Epithelial cell of proximal tubule (primary cell): ENCODE data around the gene LKAAEAR1. TPM values are rescaled to one million over a fixed set of nuclear protein-coding genes. Genes with fewer than 3 reads are reported as not detected.

Source experiments
- DNase-seq: peaks from one replicate; pipeline ENCODE4 v3.0.0-alpha.2; 2011; ENCODE audit warnings: low read depth
- H3K4me3 ChIP-seq: 2 replicates; pipeline ENCODE4 v1.5.1; 2011; ENCODE audit warnings: low read depth, mild to moderate bottlenecking, low read length
- total RNA-seq: library from RNA; depleted of rRNA; stranded (reverse); fragments of >200 nt; gene quantifications from 2 replicates; pipeline ENCODE4 v1.2.3, GENCODE V29; 2015
- TF ChIP-seq, protein P1 (sequence below): conservative IDR thresholded peaks from 2 replicates; pipeline ENCODE4 v1.5.1; 2012; ENCODE audit warnings: low read depth, mild to moderate bottlenecking, low read length

LKAAEAR1 gene
- total RNA-seq, 1 donor from 2014 or later, result not detected

DNA sequence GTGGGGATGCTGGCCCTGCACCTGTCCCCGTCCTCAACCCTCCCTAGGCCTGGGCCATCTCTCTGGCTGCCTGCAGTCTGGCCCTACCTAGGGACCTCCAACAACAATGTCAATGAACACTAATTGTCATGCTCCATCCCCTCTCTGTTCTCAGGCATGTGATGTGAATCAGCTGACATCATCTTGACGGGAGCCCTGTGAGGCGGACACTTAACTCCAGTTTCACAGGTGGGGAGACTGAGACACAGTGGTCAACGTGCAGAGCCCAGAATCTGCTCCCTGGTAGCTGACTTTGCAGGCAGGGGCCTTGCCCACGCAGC, 22.0 kb downstream of the LKAAEAR1 start:
- no peak for DNase-seq
- TF ChIP-seq, protein P1, sequence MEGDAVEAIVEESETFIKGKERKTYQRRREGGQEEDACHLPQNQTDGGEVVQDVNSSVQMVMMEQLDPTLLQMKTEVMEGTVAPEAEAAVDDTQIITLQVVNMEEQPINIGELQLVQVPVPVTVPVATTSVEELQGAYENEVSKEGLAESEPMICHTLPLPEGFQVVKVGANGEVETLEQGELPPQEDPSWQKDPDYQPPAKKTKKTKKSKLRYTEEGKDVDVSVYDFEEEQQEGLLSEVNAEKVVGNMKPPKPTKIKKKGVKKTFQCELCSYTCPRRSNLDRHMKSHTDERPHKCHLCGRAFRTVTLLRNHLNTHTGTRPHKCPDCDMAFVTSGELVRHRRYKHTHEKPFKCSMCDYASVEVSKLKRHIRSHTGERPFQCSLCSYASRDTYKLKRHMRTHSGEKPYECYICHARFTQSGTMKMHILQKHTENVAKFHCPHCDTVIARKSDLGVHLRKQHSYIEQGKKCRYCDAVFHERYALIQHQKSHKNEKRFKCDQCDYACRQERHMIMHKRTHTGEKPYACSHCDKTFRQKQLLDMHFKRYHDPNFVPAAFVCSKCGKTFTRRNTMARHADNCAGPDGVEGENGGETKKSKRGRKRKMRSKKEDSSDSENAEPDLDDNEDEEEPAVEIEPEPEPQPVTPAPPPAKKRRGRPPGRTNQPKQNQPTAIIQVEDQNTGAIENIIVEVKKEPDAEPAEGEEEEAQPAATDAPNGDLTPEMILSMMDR, result no peak
- H3K4me3 ChIP-seq, result peak overlapping the region; percentile 86

DNA sequence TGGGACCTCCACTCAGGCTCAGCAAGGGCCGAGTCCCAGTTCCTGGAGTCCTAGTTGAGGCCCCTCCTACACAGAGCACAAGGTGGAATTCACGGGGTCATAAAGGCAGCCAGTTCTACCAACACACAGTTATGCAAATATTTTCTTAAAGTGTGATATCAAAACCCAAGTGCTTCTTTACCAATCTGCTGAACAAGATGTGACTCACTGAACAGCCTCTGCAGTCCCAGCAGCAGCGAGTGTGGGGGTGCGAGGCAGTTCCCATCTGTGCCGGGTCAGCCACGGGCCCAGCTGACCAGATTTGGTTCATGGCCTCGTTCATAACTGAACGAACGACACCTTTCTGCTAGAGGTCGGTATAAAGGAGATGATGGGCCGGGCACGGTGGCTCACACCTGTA, 25.7 kb downstream of the LKAAEAR1 start:
- TF ChIP-seq, protein P1, result no peak
- DNase-seq, result no peak
- H3K4me3 ChIP-seq, result no peak overlapping the region

DNA sequence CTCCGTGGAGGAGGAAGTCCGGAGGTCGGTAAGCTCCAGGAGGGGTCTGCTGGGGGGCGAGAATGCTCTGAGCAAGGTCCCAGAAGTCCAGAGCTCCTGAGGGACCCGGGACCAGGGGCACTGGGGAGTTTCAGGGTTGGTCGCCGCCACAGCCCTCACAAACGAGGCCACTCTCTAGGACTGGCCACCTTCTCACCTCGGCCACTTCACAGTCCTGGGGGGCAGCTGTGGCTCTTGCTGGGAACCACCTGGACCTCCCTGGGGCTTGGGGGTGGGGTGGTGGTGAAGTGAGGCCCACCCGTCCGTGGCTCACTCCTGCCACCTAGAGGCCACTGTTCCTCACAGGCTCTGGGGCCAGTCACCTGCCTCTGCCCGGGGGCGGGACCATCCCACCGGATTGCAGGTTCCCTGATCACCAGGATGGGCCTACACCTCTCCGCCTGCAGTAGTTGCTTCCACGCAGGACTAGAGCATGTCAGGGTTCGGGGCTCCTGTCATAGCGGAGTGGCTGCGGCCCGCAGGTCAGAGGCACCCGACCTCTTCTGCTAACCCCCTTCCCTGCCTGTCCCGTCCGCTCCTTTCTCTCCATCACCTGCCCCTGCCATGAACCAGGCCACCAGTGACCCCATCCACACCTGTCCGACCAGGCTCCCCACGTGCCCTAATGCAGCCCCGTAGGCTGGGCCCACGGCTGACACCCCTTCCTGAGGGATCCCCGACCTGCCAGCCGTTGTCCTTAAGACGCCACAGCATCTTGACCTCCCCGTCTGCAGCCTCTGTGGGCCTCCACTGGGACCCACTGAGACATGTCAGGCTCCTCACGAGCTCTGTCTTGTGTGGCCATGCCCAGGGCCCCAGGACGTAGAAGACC, 26.3 kb downstream of the LKAAEAR1 start:
- TF ChIP-seq, protein P1, result peak; percentile 80
- DNase-seq, result no peak
- H3K4me3 ChIP-seq, result no peak overlapping the region

DNA sequence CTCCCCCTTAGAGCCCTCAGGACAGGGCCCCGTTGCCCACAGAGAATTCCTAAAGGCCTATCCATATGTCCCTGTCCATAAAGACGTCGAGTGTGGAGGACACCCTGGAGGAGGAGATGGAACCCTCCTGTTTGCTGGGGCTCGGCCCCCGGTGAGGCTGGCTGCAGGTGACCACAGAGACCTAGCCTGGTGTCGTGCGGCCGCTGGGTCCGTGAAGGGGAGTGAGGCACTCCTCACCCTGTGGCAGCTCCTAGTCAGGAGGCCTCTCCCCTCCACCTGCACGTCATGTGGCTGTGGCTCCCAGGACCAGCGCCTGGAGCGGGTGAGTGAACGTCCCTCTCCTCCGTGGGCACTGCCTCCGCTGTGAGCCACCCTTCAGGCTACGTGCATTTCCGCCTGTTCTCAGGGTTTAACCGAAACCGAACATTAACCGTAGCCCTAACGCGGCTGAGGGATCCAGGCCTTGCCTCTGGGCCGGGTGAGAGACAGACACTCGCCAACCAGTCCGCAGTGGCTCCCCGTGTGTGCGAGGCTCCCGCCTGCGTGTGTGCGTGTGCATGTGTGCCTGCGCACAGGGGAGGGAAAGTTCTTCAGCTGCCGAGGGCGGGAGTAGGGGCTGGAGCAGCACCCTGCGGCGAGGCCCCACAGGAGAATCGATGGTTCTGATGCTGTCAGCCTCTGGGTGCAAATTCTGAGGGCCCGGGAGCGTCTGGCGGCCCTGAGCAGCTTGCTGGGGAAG, 27.1 kb downstream of the LKAAEAR1 start:
- no peak for DNase-seq
- no peak overlapping the region for H3K4me3 ChIP-seq
- TF ChIP-seq, protein P1, result no peak

DNA sequence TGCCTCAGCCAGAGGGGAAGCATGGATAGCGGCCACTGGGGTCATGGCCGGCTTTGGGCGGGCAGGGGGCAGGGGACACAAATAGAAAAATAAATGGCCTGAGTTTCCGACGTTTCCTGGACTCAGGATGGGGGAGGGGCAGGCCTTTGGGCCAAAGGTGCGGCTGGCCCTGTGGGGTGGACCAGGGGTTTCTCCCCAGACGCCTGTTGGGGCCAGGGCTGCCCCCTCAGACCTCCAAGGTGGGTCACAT, 27.6 kb downstream of the LKAAEAR1 start:
- H3K4me3 ChIP-seq, result no peak overlapping the region
- TF ChIP-seq, protein P1, result no peak
- DNase-seq, result no peak

DNA sequence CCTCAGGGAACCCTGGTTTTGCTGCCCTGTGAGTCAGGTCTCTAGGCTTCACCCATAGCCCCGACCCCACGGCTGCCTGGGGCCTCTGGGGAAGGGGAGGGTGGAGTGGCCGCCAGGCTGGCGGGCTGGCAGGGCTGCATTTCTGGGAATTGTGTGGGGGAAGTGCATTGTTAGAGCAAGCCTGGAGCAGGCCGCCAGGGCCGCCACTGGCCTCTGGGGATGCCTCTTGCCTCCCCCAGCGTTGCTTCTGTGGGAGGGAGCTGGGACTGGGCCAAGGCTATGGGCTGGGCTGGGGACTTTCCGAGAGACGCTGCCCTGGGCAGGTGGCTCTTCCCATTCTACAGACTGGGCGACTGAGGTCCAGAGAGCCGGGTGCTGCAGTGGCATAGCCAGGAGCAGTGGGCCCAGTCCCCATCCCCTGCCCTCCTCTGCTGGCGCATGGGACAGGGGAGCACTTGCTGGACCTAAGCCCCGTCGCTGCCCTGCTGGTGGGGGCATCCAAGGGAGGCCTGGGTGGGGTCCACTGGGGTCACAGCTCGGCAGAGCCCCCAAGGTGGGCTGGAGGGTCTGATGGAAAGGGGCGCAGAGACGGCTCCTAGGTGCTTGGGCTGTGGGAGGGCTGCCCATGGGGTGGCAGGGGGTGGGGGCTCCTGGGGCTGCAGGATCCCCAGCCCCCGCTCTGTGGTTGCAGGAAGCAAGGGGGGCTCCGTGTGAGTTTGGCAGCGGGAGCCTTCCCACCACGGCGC, 28.1 kb downstream of the LKAAEAR1 start:
- DNase-seq, result no peak
- TF ChIP-seq, protein P1, result no peak
- no peak overlapping the region for H3K4me3 ChIP-seq
